ENCODE data around the gene GLB1L.

GLB1L gene

DNA sequence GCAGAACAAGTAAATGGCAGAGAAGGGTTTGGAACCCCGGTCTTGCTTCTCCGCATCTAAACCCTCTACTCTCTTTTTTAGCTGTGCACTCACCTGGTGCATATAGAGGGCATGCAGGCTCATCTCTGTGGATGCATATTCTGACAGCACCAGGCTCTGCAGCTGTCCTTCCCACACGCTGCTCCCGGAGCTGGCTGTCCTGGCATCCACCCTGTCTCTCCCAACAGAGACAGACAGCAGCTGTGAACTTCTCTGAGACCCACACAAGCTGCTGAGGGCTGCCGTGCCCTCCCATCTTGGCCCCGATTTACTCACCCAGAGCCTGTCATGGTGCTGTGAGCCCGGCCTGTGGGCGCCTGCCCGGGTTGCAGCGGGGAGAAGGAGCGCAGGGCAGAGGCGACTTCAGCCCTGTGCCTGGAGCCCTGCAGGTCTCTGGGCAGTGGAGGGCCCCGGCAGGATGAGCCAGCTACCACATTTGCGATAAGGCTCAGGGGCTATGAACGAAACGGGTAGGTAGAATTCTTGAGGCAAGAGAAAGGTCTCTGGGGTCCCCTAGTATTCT is 23.2 kb downstream of the GLB1L start:
- no peak for DNase-seq

GRCh38 chr2:219220652-219221402 is 24.4 kb downstream of the GLB1L start:
- DNase-seq, result no peak

- DNase-seq, result no peak
These were observed 25.3 kb downstream of the GLB1L start for GRCh38 chr2:219219784-219220532.

DNA sequence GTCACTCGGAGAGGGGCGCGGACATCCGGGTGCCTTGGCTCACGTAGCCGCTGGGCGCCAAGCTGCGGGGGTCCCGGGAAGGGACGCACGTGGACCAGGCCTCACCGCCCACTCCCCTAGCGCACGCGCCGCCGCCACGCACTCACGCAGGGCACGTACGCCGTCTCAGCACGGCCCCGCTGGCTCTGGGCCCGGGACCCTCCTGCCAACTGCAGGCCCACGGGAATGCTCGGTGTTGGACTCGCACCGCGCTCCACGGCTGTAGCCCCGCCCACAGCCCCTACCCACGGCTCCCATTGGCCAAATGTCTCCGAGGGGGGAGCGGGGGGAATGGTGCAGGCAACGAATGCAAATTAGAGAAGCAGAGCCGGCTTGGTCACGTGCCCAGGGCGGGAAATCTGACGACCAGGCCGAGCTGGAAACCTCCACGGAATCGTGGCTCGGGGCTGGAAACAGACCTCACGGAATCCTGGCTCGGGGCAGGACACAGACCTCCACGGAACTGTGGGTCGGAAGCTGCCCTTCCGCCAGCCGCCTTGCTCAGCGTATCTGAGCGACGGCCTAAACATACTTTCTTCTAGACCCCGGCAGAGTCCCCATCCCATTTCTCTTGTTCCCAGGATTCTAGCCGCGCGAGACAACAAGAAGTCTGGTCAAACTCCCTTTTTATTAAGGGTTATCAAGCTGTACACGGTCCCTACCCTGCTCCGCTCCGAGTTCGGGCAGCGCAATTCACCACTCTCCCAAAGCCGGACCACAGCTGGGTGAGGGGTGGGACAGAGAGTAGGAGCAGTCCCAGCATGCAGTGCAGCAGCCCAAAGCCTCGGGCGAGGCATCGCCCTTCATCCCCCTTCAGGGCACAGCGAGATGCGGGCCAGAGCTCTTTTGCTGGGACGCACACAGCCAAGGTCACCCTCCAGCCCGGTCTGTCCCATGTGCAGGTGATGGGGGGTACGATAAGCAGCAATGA is 26.2 kb downstream of the GLB1L start, which contains the start of gene ABCB6:
Gene ABCB6 (minus strand): TSS at position 227 of the 970 bp plus-strand sequence. CDS start 285 bp downstream, outside the sequence.
- DNase-seq, result peak; percentile 98

DNA sequence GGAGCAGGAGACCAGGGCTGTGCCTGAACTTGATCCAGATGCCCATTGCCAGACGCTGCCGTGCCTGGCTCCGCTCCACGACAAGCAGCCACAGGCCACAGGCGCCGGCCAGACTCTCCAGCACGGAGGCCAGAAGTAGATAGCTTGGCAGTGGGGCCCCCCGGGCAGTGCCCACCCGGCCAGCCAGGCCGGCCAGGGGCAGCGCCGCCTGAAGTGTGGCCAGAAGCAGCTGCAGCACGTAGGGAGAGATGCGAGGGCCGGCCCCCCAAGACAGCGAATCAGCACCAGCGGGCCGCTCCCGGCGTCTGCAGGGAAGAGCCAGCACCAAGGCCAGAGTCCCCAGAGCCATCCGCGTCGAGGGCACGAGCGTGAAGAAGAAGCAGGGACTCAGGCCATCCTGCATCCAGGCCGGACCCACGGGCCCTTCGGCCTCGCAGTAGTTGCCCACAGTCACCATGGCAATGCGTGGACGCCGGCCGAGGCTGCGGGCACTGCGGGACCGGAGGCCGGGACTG is 27.0 kb downstream of the GLB1L start:
- DNase-seq, result peak; percentile 78

GRCh38 chr2:219216535-219216915 is 28.7 kb downstream of the GLB1L start:
- DNase-seq, result no peak

GRCh38 chr2:219215871-219216534 is 29.2 kb downstream of the GLB1L start:
- DNase-seq, result no peak

DNA sequence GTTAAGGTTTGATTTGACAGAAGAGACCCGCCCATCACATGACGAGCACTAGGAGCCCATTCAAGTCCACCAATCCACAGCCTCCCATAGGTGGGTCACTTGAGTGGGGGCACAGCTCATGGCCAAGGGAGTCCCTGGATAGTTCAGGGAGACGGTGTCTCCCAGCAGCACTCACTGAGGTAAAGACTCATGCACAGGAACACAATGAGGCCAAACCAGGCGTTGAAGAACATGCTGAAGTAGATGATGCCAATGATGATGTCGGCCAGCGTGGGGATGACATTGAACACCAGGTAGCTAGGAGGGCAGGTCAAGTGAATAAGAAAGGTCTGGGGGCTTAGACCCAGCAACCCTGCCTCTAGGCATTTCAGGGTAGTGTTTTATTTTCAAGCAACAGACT is 30.5 kb downstream of the GLB1L start:
- DNase-seq, result no peak

DNA sequence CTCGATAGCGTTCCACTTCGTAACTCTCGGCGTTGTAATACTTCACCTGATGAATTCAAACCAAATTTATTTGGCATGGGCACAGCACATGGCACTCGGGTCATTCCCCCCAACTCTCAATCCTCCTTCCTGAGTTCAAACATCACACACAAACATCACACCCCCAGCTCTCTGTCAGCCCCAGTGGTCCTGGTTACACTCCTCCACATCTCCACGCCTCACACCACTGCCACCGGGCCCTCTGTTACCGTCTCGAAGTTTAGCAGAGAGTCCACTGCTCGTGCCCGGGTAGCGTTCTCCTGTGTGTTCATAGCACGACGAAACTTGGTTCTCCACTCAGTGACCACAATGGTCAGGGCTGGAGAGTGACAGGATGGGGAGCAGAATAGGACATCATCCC is 31.1 kb downstream of the GLB1L start:
- DNase-seq, result no peak

DNA sequence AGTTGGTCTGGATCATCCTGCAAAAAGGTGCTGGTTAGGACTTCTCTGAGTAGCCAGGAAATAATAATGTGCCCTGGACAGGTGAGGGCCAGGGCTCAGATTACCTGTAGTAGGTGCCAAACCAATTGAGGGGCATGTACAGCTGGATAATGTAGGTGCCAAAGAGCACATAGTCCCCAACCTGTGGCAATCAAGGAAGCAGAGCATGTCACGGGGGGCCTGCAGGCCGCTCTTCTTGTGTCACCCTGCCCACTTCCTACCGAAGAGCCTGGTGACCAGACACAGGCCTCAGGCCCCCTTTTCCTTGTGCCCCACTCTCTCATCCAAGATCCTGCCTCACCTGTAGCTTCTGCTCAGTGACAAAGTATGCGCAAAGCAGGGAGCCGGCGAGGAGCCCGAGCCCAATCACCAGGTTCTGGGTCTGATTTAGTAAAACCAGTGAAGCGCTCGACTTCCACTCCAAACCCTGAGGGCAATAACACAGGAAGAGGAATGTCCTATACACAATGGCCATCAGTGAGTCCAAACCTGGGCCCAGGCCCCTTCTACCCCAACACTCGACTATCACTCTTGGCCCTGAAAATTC is 31.7 kb downstream of the GLB1L start:
- no peak for DNase-seq

DNA sequence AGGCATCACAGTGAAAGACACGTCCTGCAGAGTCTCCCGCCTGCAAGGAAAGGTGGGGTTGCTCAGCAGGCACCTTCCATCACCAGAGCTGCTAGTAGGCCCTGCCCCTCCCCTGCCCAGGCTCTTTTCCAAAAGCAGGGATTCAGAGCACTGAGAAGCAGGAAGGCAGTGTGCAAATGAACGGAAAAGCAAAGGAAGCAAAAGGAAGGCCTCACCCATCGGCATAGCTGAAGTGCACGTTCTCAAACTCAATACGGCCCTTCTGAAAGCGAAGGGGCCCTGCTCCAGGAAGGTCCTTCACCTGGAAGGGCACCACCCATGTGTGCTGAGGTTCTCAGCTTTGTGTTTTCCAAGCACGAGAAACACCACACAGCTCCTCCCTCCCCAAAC is 32.2 kb downstream of the GLB1L start:
- DNase-seq, result no peak

DNA sequence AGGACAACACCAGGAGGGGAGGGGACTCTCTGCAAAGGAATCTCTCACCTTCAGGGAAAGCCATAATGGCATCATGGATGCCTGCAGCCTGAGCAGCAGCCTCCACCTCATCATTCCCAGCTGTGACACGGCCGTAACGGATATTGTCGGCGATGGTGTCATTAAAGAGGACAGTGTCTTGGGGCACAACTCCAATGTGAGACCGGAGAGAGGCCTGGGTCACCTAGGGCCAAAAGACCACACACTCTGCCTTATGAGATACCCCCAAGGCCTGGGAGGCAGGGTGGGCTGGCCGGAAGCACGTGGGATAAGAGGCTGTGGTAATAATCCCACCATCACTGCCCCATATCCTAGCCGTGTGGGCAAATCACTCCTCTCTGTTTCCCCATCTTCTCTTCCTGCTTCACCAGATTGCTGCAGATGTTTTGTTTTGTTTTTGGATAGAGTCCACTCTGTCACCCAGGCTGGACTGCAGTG is 34.3 kb downstream of the GLB1L start:
- no peak for DNase-seq

- no peak for DNase-seq
These were observed 34.9 kb downstream of the GLB1L start for GRCh38 chr2:219210196-219210885.

DNA sequence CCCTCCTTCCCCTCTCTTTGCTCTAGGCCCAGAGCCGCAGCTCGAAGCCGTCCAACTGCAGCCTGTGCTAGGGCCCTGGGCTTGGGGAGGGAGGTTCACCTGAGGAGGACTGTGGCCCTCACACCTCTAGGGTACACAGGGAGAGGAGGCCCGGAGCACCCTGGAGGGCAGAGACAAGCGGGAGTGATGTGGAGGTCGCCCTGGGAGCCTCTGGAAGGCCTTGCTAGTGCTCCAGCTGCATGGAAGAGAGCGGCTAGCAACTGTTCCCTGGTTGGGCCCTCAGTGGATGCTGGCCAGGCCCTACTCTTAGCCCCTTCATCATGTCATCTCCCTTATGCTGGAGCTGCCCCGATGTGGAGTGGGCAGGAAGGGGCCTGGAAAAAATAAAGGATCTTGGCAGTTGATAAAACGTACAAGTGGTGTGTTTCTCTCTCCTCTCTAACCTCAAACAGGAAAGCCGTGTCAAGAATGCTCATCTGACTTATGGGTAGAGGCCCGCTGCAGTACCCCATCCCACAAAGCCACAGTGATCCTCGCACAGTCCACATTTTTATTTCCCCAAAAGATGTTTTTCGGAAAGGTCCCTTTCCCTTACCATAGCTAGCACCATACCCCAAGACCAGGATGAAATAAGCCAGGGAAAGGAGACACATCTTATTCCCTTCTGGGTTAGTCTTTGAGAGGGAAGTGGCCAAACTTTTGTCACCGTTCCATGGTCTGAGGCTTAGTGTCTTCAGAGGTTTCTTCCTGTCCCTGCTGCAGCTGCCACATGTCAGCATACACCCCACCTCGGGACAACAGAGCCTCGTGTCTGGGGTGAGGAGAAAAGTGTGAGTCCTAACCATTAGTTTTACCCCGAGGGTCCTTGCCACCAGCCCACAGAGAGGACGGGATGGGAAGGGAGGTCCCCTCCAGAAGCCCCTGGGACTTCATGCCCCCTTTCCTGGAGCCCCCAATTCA is 35.7 kb downstream of the GLB1L start:
- DNase-seq, result peak; percentile 73

DNA sequence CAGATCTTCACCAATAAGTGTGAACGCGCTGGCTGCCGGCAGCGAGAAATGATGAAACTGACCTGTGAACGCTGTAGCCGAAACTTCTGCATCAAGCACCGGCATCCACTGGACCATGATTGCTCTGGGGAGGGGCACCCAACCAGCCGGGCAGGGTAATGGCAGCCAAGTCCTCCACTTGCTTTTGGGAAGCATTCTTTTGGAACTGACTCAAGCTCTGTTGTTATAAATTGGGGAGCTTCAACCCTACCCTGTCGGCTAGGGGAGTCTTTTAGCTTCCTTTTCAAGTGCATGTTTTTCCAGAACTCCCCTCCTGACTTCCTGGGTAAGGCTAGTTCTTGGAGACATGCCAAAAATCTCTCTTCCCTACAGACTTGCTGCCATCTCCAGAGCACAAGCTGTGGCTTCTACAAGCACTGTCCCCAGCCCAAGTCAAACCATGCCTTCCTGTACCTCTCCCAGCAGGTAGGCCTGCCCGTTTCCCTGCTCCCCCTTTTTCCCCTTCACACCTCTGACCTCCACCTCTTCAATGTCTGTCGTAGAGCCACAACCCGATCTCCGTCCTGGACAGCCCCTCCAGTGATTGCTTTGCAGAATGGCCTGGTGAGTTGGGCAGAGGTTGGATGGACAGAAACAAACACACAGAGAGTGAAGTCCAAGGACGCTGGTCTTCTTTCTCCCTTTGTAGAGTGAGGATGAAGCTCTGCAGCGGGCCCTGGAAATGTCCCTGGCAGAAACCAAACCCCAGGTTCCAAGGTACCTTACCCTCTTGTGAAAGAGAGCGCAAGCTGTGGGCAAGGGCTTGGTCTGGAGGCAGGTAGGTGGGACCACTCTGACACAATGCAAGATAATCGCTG is 37.1 kb downstream of the GLB1L start:
- DNase-seq, result peak; percentile 26

GRCh38 chr2:219207134-219207883 is 37.9 kb downstream of the GLB1L start:
- DNase-seq, result no peak

- DNase-seq, result peak; percentile 98
These were observed 38.7 kb downstream of the GLB1L start, which contains the start of gene ZFAND2B for GRCh38 chr2:219206328-219207133. Gene ZFAND2B, plus strand, starts transcription at chr2:219206782. Its CDS starts 206 bp downstream, at chr2:219206988.

All from hematopoietic multipotent progenitor cell treated with erythropoietin and hydrocortisone succinate and interleukin-3 and kit ligand, for 4 days (in vitro differentiated cells).